Fibroblast of skin of right quadriceps (primary cell): ENCODE data around the gene CDH11.

Experiments used
- DNase-seq: peaks from one replicate; pipeline ENCODE4 v3.0.0-alpha.2; 2013

The CDH11 gene

DNA sequence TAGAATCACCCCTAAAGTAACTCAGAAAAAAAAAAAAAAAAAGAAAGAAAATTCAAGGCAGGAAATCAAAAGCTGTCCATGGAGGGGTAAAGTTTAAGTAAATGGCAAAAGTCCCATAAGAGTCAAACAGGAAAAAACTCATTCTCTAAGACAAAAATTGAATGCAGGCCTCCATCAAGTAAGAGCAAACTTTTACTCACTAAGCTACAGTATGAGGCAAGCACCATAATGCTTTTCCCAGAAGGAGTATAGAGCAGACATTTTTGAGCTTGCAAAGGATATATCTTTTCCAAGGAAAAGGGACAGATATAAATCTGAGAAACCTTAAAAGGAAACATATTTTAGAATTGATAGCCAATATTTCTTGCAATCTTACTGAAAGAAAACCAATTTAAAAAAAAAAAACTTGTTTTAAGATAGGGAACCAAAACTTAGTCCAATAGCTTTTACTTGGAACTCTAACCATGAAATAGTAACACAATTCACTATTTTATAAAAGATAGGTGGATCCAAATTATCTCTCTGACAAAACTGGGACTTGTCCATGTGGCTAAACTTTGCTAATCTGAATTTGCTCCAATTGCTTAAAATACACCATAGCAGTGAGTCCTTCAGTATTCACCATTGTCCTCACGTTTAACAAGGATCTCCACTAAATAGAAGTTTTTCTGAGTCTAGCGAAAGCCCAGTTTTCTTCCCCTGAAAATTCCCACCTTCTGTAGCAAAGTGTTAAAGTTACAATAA, 99.8 kb downstream of the CDH11 start:
- no peak for DNase-seq

- DNase-seq: no peak
Measured at GRCh38 chr16:65016754-65017153, 105.1 kb downstream of the CDH11 start.

- no peak for DNase-seq
Measured at GRCh38 chr16:65015599-65015998, 106.3 kb downstream of the CDH11 start.

DNA sequence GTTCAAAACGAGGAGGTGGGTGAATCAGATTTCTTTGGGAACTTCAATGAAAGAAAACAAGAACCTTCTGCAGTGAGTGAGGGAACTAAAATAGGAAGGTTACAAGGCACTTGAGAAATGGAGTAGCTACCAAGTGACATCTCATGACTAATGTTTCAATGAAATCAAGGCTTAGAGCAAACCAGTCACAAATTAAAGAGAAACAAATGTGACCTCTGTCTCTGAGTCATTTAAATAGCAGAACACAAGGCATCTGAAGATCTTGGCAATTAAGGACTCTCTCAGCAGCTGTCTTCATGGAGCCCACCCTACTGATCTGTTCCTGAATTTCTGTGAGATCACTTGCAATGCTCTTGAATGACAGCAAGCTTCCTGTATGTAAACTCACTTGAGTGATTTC, 109.5 kb downstream of the CDH11 start:
- DNase-seq: peak; percentile 82

GRCh38 chr16:65010125-65010524, 111.7 kb downstream of the CDH11 start:
- DNase-seq: no peak

DNA sequence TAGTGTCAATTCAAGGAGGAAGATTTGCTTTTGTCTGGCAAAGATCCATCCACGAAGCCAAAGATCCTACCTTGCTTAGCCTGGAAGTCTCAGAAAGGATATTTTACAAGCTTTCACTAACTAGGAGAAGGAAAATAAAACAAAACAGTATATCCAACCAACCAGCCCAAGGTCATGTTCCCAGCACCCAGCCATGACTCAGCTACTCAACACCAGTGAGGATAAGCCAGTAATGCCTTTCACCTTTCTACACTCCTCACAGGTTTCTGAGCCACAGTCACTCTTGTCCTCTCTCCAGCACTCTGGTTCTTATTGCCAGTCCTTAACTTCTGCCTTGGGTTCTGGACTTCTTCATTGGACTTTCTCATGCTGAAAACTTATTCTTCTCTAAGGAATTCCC, 116.2 kb downstream of the CDH11 start:
- no peak for DNase-seq

DNA sequence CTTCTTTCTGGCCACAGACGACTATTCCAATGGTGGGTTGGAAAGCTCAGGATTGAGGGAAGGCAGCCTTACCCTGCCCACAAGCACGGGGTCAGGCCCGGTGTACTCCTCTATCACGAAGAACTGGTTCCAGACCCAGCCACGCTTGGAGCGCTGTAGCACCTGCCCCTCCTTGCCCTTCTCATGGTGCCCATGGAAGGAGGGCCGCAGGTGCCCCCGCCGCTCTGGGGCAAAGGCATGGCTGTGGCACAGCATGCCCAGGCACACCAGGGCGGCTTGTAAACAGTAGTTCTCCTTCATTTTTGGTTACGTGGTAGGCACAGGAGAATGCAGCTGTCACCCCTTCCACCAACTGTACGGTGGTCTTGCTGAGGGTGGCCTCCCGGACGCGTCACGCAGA, 117.3 kb downstream of the CDH11 start:
- no peak for DNase-seq

DNA sequence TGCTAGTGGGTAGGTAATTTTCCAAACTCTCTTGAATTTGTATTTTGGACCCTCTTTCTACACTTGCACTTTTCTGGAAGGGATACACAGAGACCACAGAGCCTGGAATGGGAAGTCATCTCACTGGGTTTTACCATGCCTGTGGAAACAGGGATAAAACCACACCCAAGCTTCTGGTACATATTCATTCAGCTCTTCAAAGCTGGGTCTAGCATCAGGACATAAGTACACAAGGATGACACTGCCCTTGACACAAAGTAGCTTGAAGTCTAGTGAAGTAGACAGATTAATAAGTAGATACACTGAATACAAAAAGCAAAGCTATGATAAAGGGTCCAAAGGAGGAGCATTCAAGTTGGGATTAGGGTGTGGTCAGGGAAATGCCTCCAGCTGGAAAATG, 118.2 kb downstream of the CDH11 start:
- no peak for DNase-seq

DNA sequence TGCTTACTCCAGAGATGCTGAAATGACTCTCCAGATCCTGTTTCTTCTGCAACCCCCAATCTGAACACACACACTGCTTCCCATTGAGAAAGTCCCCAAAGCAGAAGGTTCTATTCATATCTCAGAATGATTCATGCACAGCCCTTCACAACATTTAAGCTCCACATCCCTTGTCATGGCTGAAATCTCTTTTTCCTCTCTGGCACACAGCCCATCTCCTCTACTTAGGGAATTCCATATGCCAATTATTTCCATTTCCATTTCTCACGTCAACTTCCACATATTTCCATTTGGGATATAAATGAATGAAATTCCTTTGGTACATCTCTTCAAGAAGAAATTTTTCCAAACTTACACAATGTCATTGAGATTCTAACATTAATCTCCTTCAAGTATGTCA, 119.6 kb downstream of the CDH11 start:
- DNase-seq: peak; percentile 96

DNA sequence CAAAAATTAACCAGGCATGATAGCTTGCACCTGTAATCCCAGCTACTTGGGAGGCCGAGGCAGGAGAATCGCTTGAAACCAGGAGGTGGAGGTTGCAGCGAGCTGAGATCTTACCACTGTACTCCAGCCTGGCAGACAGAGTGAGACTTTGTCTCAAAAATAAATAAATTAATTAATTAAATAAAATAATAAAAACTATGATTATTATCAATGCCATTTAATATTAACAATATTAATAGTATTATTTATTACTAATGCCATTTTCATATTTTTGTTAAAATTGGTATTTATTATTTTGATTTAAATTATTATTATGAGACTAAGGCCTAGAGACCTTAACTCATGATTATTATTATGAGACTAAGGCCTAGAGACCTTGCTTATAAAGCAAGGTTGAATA, 121.2 kb downstream of the CDH11 start:
- DNase-seq: no peak

GRCh38 chr16:64997751-64998150, 124.1 kb downstream of the CDH11 start:
- DNase-seq: no peak

- no peak for DNase-seq
Measured at GRCh38 chr16:64997121-64997520, 124.7 kb downstream of the CDH11 start.

DNA sequence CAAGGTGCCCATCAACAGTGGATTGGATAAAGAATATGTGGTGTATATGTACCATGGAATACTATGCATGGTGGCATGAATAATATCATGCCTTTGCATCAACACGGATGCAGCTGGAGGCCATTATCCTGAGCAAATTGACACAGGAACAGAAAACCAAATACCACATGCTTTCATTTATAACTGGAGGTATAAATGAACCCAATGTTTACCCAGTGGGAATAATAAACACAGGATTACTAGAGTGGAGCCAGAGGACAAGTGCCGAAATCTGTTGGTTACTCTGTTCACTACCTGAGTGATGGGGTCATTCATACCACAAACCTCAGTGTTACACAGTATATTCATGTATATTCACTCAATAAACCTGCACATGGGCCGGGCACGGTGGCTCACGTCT, 125.2 kb downstream of the CDH11 start:
- DNase-seq: no peak

DNA sequence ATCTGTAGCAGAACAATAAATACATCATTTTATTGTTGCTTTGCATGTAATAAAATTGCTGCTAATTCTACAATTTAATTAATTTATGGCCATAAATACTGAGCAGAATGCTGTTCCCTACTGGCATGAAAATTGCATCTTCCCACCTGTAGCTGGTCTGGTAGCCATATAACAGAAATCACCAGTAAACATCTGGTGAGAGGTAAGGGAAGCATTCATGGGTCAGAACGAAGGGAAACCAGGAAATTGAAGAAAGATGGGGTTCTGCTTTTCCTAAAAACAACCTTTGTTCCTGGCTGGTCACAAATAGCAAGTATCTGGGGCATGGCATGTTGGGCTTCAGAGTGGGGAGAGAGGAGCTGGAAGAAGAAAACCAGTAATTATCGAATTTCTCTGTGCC, 128.4 kb downstream of the CDH11 start:
- no peak for DNase-seq

- no peak for DNase-seq
Measured at GRCh38 chr16:64991001-64991400, 130.9 kb downstream of the CDH11 start.

- no peak for DNase-seq
Measured at GRCh38 chr16:64990101-64990500, 131.8 kb downstream of the CDH11 start.

DNA sequence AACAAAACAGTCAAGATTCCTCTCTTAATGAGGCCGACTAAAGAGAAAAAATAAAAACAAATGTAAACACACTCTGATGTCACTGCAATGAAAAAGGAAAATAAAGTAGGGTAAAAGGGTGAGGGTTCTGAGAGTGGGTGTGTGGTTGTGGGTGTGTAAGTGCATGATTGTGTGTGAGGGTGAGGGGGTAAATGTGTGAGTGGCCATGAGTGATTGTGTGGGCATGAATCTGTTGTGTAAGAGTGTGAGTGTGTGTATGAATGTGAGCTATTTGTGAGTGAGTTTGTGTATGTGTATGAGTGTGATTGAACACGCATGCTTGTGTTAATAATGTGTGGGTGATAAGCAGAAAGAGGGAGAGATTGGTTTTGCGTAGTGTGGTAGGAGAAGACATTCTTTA, 132.8 kb downstream of the CDH11 start:
- DNase-seq: no peak

- DNase-seq: peak; percentile 90
Measured at GRCh38 chr16:64983963-64984362, 137.9 kb downstream of the CDH11 start.

DNA sequence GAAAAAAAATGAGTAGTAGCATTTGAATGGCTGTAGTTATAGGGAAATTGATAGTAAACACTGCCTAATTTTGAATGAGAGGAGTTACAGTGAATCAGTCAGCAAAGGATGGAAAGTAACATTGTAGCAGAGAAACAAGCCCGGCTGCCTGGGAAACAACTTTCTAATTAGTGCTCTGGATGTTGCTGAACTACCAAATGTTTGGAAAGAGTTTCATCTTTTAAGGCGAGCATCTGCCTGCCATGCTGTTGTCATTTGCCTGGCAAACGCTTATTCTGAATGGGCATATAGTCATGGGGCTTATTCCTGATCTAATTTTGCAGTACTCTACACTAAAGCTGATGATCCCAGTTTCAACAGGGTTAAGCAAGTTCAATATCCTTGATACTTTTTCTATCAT, 138.6 kb downstream of the CDH11 start:
- no peak for DNase-seq

DNA sequence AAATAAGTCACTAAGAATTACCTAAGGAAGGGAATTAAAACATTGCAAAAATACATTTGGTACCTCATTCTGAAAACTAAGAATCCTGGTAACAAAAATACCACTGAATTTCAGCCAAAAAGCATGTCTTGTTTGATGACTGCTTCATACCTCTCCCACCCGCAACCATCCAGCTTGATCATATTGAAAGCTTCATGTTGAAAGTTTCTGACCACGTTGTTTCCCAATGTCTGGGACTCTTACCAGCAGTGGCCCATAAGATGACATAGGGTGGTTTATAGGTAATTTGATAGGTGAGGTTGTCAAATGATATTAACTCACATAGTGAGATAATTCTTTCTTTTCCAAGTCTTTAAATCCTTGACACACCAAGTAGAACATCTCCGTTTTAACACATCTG, 139.3 kb downstream of the CDH11 start:
- DNase-seq: peak; percentile 66

- no peak for DNase-seq
Measured at GRCh38 chr16:64981568-64982281, 140.1 kb downstream of the CDH11 start.

DNA sequence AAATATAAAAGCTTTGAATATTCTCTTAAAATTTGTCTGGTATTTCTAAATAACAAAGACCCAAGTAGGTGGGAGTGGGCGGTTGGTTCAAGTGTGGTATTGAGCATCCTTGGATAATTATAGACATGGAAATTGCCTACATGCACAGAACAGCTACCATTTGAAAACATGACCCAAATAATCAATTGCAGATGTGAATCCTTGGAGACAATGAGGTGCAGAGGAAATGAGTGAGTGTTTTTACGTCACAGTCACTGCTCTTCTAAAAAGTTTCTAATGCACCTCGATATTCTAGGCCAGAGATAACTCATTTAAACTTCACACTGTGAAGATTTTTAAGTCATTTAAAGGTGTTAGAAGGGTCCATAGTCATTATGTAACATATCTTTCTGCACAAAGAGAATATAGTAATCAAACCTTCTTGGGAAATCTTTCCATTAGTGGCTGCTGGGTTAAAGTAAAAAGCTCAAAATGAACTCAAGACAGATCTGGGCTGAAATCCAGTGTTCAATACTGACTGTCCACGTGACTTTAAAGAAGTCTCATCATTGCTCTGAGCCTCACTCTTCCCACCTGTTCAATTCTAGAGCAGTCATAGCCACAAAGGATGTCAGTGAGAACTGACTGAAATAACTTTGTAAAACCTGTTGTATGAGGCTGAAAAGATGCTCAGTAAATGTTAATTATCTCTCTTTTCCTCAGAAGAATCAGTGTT, 144.5 kb downstream of the CDH11 start:
- DNase-seq: peak; percentile 61

DNA sequence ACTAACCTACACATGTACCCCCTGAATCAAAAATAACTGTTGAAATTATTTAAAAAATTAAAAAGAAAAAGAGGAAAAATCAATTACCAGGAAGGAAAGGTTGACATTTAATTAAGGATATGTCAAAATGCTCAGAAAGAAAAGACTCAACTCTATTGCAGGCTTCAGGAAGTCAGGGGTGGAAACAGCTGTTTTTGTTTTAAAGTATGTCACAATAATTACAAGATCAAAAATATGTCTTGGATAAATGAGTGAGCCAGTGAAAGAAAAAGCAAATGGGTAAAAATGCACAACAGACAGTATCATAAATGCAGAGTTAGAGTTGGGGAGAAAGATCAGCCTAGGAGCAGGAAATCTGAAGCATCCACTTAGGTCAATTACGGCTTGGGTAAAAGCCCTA, 146.0 kb downstream of the CDH11 start:
- DNase-seq: peak; percentile 19

DNA sequence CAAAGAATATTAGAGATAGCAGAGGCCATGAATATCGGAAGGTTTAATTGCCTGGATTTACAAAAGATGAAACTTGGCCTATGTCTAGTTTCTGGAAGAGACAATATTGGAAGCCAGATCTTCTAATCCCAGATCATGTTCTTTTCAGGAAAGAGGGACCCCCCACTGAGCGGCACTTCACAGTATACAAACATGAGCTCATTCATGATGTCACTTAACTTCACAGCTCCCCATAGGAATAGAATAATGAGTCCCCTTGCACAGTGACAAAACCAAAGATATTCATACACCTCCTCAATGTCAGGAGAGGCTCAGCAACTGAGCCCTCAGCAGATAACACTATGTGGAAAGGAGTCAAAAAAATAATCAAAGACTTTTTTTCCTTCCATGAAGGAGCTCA, 147.5 kb downstream of the CDH11 start:
- DNase-seq: no peak
